ENCODE results near the gene GLT1D1. TPM values are rescaled to one million over a fixed set of nuclear protein-coding genes. Genes with fewer than 3 reads are reported as not detected.

Gene GLT1D1
- polyA plus RNA-seq, 4 donors, result 0.10 to 0.67 TPM; not detected in 2

GRCh38 chr12:128818065-128819022 lies 34.9 kb upstream of the GLT1D1 start:
- Histone ChIP-seq H3K4me3 (ENCODE audit: low read depth in 1 of 3, low read length in 3 of 3) (no peak overlapping the region), H3K27me3 (ENCODE audit: control insufficient read depth in 3 of 3, insufficient read depth in 3 of 3, low read length in 3 of 3) (no peaks in the 10 kb centered on the region), H3K9me3 (ENCODE audit: control insufficient read depth in 2 of 2, insufficient read depth in 1 of 2, low read depth in 1 of 2, low read length in 1 of 2) (no peaks in the 10 kb centered on the region), H3K27ac (ENCODE audit: low read depth in 1 of 3, low read length in 2 of 3) (peak overlapping the region in 1 of 3 donors; percentile 55), H3K36me3 (ENCODE audit: control insufficient read depth in 3 of 3, insufficient read depth in 2 of 3, low read depth in 1 of 3, low read length in 3 of 3) (peaks cover 2 to 24% (median 4%) of the 10 kb centered on the region in 3 donors), H3K4me1 (ENCODE audit: control insufficient read depth in 3 of 3, insufficient read depth in 2 of 3, low read depth in 1 of 3, low read length in 2 of 3) (peaks cover 0 to 12% (median 8%) of the 10 kb centered on the region in 3 donors)
- 58 to 60% (median 60%) methylated on average over 13 of the region's 13 CpGs for WGBS, 3 donors
- FAIRE-seq (no peak), DNase-seq (no peak)

DNA sequence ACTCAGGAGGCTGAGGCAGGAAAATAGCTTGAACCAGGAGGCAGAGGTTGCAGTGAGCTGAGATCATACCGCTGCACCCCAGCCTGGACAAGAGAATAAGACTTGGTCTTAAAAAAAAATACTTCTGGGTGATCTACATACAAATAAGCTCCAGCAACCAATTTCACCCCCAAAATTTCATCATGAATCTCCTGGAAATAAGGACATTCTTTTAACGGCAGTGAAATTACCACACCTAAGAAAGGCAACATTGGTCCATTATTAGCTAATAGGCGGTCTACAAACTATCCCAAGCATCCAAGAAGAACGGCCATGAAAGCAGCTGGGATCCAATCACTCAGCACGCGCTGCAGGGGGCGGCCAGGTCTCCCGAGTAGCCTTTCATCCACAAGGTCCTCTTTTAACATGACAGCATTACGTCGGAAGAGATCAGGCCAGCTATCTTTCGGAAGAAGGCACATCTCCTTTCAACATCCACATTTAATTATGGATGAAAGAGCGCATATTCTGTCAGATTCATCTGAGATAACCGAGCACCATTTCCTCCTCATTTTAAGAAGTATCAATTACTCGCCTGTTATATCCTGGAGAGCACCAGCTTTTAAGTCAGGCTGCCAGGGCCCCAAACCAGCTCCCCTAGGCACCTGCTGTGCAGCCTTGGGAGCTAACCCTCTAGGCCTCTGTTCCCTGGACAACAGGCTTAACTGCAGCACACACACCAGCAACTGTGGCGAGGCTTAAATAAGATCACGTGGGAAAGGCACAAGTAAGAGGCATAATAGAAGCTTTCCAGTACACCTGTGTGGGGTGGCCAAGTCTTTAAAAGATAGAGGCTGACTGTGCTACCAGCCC lies 33.8 kb upstream of the GLT1D1 start:
- no peaks in the 10 kb centered on the region for H3K27me3 ChIP-seq (ENCODE audit: control insufficient read depth in 3 of 3, insufficient read depth in 3 of 3, low read length in 3 of 3)
- peaks cover 0 to 12% (median 9%) of the 10 kb centered on the region in 3 donors for H3K4me1 ChIP-seq (ENCODE audit: control insufficient read depth in 3 of 3, insufficient read depth in 2 of 3, low read depth in 1 of 3, low read length in 2 of 3)
- H3K36me3 ChIP-seq (ENCODE audit: control insufficient read depth in 3 of 3, insufficient read depth in 2 of 3, low read depth in 1 of 3, low read length in 3 of 3), result peaks cover 0 to 16% (median 0%) of the 10 kb centered on the region in 3 donors
- DNase-seq (no peak), FAIRE-seq (no peak)
- no peak overlapping the region for H3K4me3 ChIP-seq (ENCODE audit: low read depth in 1 of 3, low read length in 3 of 3)
- no peaks in the 10 kb centered on the region for H3K9me3 ChIP-seq (ENCODE audit: control insufficient read depth in 2 of 2, insufficient read depth in 1 of 2, low read depth in 1 of 2, low read length in 1 of 2)
- no peak overlapping the region for H3K27ac ChIP-seq (ENCODE audit: low read depth in 1 of 3, low read length in 2 of 3)
- 86 to 91% (median 88%) methylated on average over 16 of the region's 16 CpGs for WGBS, 3 donors

DNA sequence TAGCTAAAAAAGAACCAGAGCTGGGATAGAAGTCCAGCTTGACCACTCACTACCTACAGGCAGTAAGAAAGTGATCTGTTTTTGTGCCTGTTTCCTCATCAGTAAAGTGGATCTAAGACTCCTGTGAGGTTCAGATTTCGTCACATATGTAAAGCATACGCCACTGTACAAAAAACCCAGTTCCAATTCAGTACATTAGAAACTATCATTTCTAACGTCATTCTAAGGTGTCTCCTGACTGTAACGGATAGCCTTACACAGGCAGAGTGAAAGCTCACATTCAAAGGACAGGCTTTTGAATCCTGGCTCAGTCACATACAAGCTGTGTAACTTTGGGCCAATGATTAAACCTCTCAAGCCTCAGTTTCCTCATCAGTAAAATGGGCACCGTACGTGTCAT lies 33.0 kb upstream of the GLT1D1 start:
- DNase-seq, result no peak
- Histone ChIP-seq H3K27me3 (ENCODE audit: control insufficient read depth in 3 of 3, insufficient read depth in 3 of 3, low read length in 3 of 3) (no peaks in the 10 kb centered on the region), H3K4me1 (ENCODE audit: control insufficient read depth in 3 of 3, insufficient read depth in 2 of 3, low read depth in 1 of 3, low read length in 2 of 3) (peaks cover 0 to 14% (median 12%) of the 10 kb centered on the region in 3 donors), H3K9me3 (ENCODE audit: control insufficient read depth in 2 of 2, insufficient read depth in 1 of 2, low read depth in 1 of 2, low read length in 1 of 2) (no peaks in the 10 kb centered on the region), H3K36me3 (ENCODE audit: control insufficient read depth in 3 of 3, insufficient read depth in 2 of 3, low read depth in 1 of 3, low read length in 3 of 3) (peaks cover 0 to 13% (median 0%) of the 10 kb centered on the region in 3 donors), H3K4me3 (ENCODE audit: low read depth in 1 of 3, low read length in 3 of 3) (no peak overlapping the region), H3K27ac (ENCODE audit: low read depth in 1 of 3, low read length in 2 of 3) (peak overlapping the region in 1 of 3 donors; percentile 30)
- FAIRE-seq, result no peak
- 90 to 95% (median 91%) methylated on average over 6 of the region's 6 CpGs for WGBS, 3 donors

GRCh38 chr12:128820723-128821432 lies 32.4 kb upstream of the GLT1D1 start:
- 66 to 82% (median 72%) methylated on average over 7 of the region's 7 CpGs for WGBS, 3 donors
- FAIRE-seq (no peak), DNase-seq (no peak)

DNA sequence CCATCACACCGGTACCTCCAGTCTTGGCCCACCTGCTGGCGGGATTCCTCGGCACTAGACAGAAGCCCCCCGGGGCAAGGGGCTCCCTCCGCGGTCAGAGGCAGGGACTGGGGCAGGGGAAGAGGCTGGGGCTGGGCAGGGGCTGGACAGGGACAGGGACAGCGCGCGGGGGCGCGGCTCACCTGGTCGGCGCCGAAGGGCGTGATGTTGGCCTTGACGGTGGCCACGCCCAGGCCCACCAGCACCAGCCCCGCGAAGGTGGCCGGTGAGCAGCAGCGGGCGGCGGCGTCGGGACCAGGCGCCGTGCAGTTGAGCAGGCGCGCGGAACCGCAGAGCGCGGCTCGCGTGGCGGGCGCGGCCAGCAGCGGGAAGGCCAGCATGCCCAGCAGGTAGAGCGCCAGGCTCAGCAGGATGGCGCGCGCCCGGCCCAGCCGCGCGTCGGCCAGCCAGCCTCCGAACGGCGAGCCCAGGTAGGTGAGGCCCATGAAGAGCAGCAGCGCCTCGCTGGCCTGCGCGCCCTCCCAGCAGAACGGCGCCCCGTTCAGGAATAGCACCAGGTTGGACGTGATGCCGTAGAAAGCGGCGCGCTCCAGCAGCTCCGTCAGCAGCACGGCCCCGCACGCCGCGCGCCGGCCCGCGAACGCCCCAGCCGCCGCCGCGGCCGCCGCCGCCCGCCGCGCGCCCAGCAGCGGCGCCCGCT lies 29.9 kb upstream of the GLT1D1 start:
- H3K4me3 ChIP-seq (ENCODE audit: low read depth in 1 of 3, low read length in 3 of 3), result peak overlapping the region; percentile 74 to 85 (median 75)
- H3K27me3 ChIP-seq (ENCODE audit: control insufficient read depth in 3 of 3, insufficient read depth in 3 of 3, low read length in 3 of 3), result no peaks in the 10 kb centered on the region
- H3K27ac ChIP-seq (ENCODE audit: low read depth in 1 of 3, low read length in 2 of 3), result peak overlapping the region; percentile 68 to 87 (median 80)
- 0 to 1% (median 1%) methylated on average over 31 to 88 of the region's 88 CpGs for WGBS, 3 donors
- no peak for FAIRE-seq
- H3K4me1 ChIP-seq (ENCODE audit: control insufficient read depth in 3 of 3, insufficient read depth in 2 of 3, low read depth in 1 of 3, low read length in 2 of 3), result peaks cover 0 to 14% (median 4%) of the 10 kb centered on the region in 3 donors
- peak; percentile 25 to 77 for DNase-seq
- H3K9me3 ChIP-seq (ENCODE audit: control insufficient read depth in 2 of 2, insufficient read depth in 1 of 2, low read depth in 1 of 2, low read length in 1 of 2), result peaks cover 0 to 3% of the 10 kb centered on the region in 2 donors
- peaks cover 0 to 11% (median 0%) of the 10 kb centered on the region in 3 donors for H3K36me3 ChIP-seq (ENCODE audit: control insufficient read depth in 3 of 3, insufficient read depth in 2 of 3, low read depth in 1 of 3, low read length in 3 of 3)

More at GRCh38 chr12:128820723-128821432, 32.4 kb upstream of the GLT1D1 start:
- Histone ChIP-seq H3K4me3 (ENCODE audit: low read depth in 1 of 3, low read length in 3 of 3) (no peak overlapping the region), H3K27me3 (ENCODE audit: control insufficient read depth in 3 of 3, insufficient read depth in 3 of 3, low read length in 3 of 3) (no peaks in the 10 kb centered on the region), H3K27ac (ENCODE audit: low read depth in 1 of 3, low read length in 2 of 3) (peak overlapping the region in 1 of 3 donors; percentile 30), H3K4me1 (ENCODE audit: control insufficient read depth in 3 of 3, insufficient read depth in 2 of 3, low read depth in 1 of 3, low read length in 2 of 3) (peaks cover 0 to 14% (median 12%) of the 10 kb centered on the region in 3 donors), H3K9me3 (ENCODE audit: control insufficient read depth in 2 of 2, insufficient read depth in 1 of 2, low read depth in 1 of 2, low read length in 1 of 2) (no peaks in the 10 kb centered on the region), H3K36me3 (ENCODE audit: control insufficient read depth in 3 of 3, insufficient read depth in 2 of 3, low read depth in 1 of 3, low read length in 3 of 3) (peaks cover 0 to 11% (median 0%) of the 10 kb centered on the region in 3 donors)

- H3K27me3 ChIP-seq (ENCODE audit: control insufficient read depth in 3 of 3, insufficient read depth in 3 of 3, low read length in 3 of 3), result no peaks in the 10 kb centered on the region
- DNase-seq, result peak; percentile 96 to 97
- H3K27ac ChIP-seq (ENCODE audit: low read depth in 1 of 3, low read length in 2 of 3), result peak within 1 kb of the TSS; percentile 80 to 95 (median 87)
- no peak for FAIRE-seq
- peaks cover 0 to 3% of the 10 kb centered on the region in 2 donors for H3K9me3 ChIP-seq (ENCODE audit: control insufficient read depth in 2 of 2, insufficient read depth in 1 of 2, low read depth in 1 of 2, low read length in 1 of 2)
- 3 to 6% (median 4%) methylated on average over 52 to 63 of the region's 63 CpGs for WGBS, 3 donors
- peaks cover 0 to 14% (median 4%) of the 10 kb centered on the region in 3 donors for H3K4me1 ChIP-seq (ENCODE audit: control insufficient read depth in 3 of 3, insufficient read depth in 2 of 3, low read depth in 1 of 3, low read length in 2 of 3)
- H3K4me3 ChIP-seq (ENCODE audit: low read depth in 1 of 3, low read length in 3 of 3), result peak within 1 kb of the TSS; percentile 75 to 95 (median 85)
- peaks cover 0 to 11% (median 0%) of the 10 kb centered on the region in 3 donors for H3K36me3 ChIP-seq (ENCODE audit: control insufficient read depth in 3 of 3, insufficient read depth in 2 of 3, low read depth in 1 of 3, low read length in 3 of 3)
These were observed 29.1 kb upstream of the GLT1D1 start, which contains the start of gene SLC15A4 for GRCh38 chr12:128823916-128824839. SLC15A4 (minus strand) TSS chr12:128823958; CDS start chr12:128823943, 15 bp downstream.

GRCh38 chr12:128825835-128826234 lies 27.4 kb upstream of the GLT1D1 start:
- FAIRE-seq, result no peak
- Histone ChIP-seq H3K36me3 (ENCODE audit: control insufficient read depth in 3 of 3, insufficient read depth in 2 of 3, low read depth in 1 of 3, low read length in 3 of 3) (peaks cover 0 to 5% (median 0%) of the 10 kb centered on the region in 3 donors), H3K9me3 (ENCODE audit: control insufficient read depth in 2 of 2, insufficient read depth in 1 of 2, low read depth in 1 of 2, low read length in 1 of 2) (peaks cover 0 to 3% of the 10 kb centered on the region in 2 donors), H3K4me3 (ENCODE audit: low read depth in 1 of 3, low read length in 3 of 3) (no peak overlapping the region), H3K27me3 (ENCODE audit: control insufficient read depth in 3 of 3, insufficient read depth in 3 of 3, low read length in 3 of 3) (no peaks in the 10 kb centered on the region), H3K4me1 (ENCODE audit: control insufficient read depth in 3 of 3, insufficient read depth in 2 of 3, low read depth in 1 of 3, low read length in 2 of 3) (peaks cover 0 to 14% (median 4%) of the 10 kb centered on the region in 3 donors), H3K27ac (ENCODE audit: low read depth in 1 of 3, low read length in 2 of 3) (no peak overlapping the region)
- WGBS, 3 donors, result 43 to 76% (median 64%) methylated on average over 4 of the region's 4 CpGs
- DNase-seq, result no peak
